Subcutaneous adipose tissue (tissue), 4 donors: Measurements from ENCODE around the gene ABCD1. TPM values are rescaled to one million over a fixed set of nuclear protein-coding genes. Genes with fewer than 3 reads are reported as not detected.

ENCODE experiments used
- CTCF ChIP-seq: fragments of 450-650 bp; IDR thresholded peaks from one replicate; pipeline ENCODE4 v1.5.1; 2016; ENCODE audit warnings: low read depth, mild to moderate bottlenecking, control low read depth, antibody characterized with exemption, moderate library complexity
- total RNA-seq, 4 donors: library from RNA; depleted of rRNA; stranded (reverse); fragments of >200 nt; gene quantifications; one replicate each; pipeline ENCODE4 v1.1.0, GENCODE V29; 2016

The ABCD1 gene
- total RNA-seq, 4 donors from 2014 or later: 12.4 to 83.8 (median 28.1) TPM

GRCh38 chrX:153728095-153728494 is 3.4 kb downstream of the ABCD1 start:
- TF ChIP-seq CTCF: no peak

- no peak for TF ChIP-seq CTCF
These were observed 4.4 kb downstream of the ABCD1 start for GRCh38 chrX:153728951-153729631.

GRCh38 chrX:153731117-153731844 is 6.6 kb downstream of the ABCD1 start:
- TF ChIP-seq CTCF: no peak

- TF ChIP-seq CTCF: no peak
These were observed 7.2 kb downstream of the ABCD1 start for GRCh38 chrX:153731845-153732215.

GRCh38 chrX:153732401-153732800 is 7.7 kb downstream of the ABCD1 start:
- no peak for TF ChIP-seq CTCF

- no peak for TF ChIP-seq CTCF
These were observed 9.1 kb downstream of the ABCD1 start for GRCh38 chrX:153733651-153734240.

- TF ChIP-seq CTCF: no peak
These were observed 10.2 kb downstream of the ABCD1 start for GRCh38 chrX:153734871-153735270.
